DND-41 (cell line): ENCODE results near the gene AIF1.
A peak's percentile ranks its signal among the peaks of the same experiment; 100 is the strongest.

Experiments used
- ATAC-seq: fragments of 200-7000 bp; cut with Tn5 transposase; 3 replicates; pipeline ENCODE4 v1.9.1; 2021; ENCODE audit warnings: low read depth; ENCODE audit not compliant: insufficient read depth
- DNase-seq: peaks from one replicate; pipeline ENCODE4 v3.0.0-alpha.2; 2020
- H2AFZ ChIP-seq: 2 replicates; pipeline ENCODE4 v1.6.0; 2012; ENCODE audit warnings: low read depth, low read length
- H3K27ac ChIP-seq: 2 replicates; pipeline ENCODE4 v1.5.1; 2012; ENCODE audit warnings: low read length, inconsistent platforms
- H3K27me3 ChIP-seq: fragments of 200-600 bp; sonication (generic); 2 replicates; pipeline ENCODE4 v1.6.0; 2012; ENCODE audit warnings: low read length, mild to moderate bottlenecking, inconsistent platforms; ENCODE audit not compliant: insufficient read depth, poor library complexity
- H3K36me3 ChIP-seq: 2 replicates; pipeline ENCODE4 v1.5.1; 2012; ENCODE audit warnings: low read length, inconsistent platforms; ENCODE audit not compliant: insufficient read depth
- H3K4me1 ChIP-seq: 2 replicates; pipeline ENCODE4 v1.5.1; 2012; ENCODE audit warnings: mild to moderate bottlenecking, low read length; ENCODE audit not compliant: insufficient read depth
- H3K4me2 ChIP-seq: 2 replicates; pipeline ENCODE4 v1.6.0; 2012; ENCODE audit warnings: mild to moderate bottlenecking, moderate library complexity, low read length, inconsistent platforms; ENCODE audit not compliant: insufficient read depth
- H3K4me3 ChIP-seq, 2 experiments: fragments of 200-600 bp in 1 of 2; shearing (Covaris generic) in 1 of 2; 2 replicates each; pipeline ENCODE4 v1.5.1; 2012 to 2016; ENCODE audit warnings: inconsistent platforms in 2 of 2, low read length in 2 of 2, mild to moderate bottlenecking in 2 of 2, low read depth in 1 of 2, moderate library complexity in 1 of 2
- H3K79me2 ChIP-seq: 2 replicates; pipeline ENCODE4 v1.6.0; 2012; ENCODE audit warnings: low read length, inconsistent platforms; ENCODE audit not compliant: insufficient read depth
- H3K9ac ChIP-seq: 2 replicates; pipeline ENCODE4 v1.6.0; 2012; ENCODE audit warnings: low read depth, mild to moderate bottlenecking, inconsistent platforms, low read length, moderate library complexity
- H3K9me3 ChIP-seq: 2 replicates; pipeline ENCODE4 v1.5.1; 2012; ENCODE audit warnings: low read length, moderate library complexity, mild to moderate bottlenecking, inconsistent platforms; ENCODE audit not compliant: insufficient read depth, severe bottlenecking
- H4K20me1 ChIP-seq: 2 replicates; pipeline ENCODE4 v1.6.0; 2012; ENCODE audit warnings: low read length; ENCODE audit not compliant: insufficient read depth
- EZH2 ChIP-seq: IDR thresholded peaks from 3 replicates; pipeline ENCODE4 v1.6.1; 2012; ENCODE audit warnings: borderline replicate concordance, low read depth, mild to moderate bottlenecking, moderate library complexity, low read length, inconsistent platforms; ENCODE audit not compliant: severe bottlenecking
- TF ChIP-seq, protein P1 (sequence below): IDR thresholded peaks from 2 replicates; pipeline ENCODE4 v1.5.1; 2012; ENCODE audit warnings: borderline replicate concordance, low read length, moderate library complexity, mild to moderate bottlenecking; ENCODE audit not compliant: poor library complexity, severe bottlenecking; ENCODE audit errors: extremely low read depth

AIF1 gene

DNA sequence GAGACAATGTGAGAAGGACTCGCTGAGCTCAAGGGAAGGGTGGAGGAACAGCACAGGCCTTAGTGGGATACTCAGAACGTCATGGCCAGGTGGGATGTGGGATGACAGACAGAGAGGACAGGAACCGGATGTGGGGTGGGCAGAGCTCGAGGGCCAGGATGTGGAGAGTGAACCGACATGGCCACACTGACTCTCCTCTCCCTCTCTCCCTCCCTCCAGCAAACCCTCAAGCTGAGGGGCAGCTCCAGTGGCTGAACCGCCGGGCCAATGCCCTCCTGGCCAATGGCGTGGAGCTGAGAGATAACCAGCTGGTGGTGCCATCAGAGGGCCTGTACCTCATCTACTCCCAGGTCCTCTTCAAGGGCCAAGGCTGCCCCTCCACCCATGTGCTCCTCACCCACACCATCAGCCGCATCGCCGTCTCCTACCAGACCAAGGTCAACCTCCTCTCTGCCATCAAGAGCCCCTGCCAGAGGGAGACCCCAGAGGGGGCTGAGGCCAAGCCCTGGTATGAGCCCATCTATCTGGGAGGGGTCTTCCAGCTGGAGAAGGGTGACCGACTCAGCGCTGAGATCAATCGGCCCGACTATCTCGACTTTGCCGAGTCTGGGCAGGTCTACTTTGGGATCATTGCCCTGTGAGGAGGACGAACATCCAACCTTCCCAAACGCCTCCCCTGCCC, 38.0 kb upstream of the AIF1 start:
- no peaks in the 10 kb centered on the region for H3K9me3 ChIP-seq
- TF ChIP-seq, protein P1, sequence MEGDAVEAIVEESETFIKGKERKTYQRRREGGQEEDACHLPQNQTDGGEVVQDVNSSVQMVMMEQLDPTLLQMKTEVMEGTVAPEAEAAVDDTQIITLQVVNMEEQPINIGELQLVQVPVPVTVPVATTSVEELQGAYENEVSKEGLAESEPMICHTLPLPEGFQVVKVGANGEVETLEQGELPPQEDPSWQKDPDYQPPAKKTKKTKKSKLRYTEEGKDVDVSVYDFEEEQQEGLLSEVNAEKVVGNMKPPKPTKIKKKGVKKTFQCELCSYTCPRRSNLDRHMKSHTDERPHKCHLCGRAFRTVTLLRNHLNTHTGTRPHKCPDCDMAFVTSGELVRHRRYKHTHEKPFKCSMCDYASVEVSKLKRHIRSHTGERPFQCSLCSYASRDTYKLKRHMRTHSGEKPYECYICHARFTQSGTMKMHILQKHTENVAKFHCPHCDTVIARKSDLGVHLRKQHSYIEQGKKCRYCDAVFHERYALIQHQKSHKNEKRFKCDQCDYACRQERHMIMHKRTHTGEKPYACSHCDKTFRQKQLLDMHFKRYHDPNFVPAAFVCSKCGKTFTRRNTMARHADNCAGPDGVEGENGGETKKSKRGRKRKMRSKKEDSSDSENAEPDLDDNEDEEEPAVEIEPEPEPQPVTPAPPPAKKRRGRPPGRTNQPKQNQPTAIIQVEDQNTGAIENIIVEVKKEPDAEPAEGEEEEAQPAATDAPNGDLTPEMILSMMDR: no peak
- no peak for TF ChIP-seq EZH2
- H3K4me2 ChIP-seq: no peak overlapping the region
- peak; percentile 74 for DNase-seq
- peaks cover 46% of the 10 kb centered on the region for H3K4me1 ChIP-seq
- H3K27ac ChIP-seq: no peak overlapping the region
- H3K4me3 ChIP-seq: no peak overlapping the region
- H3K27me3 ChIP-seq: peaks cover 10% of the 10 kb centered on the region
- peaks cover 4% of the 10 kb centered on the region; the same call in 1 of the 2 replicates for H3K79me2 ChIP-seq
- no peak overlapping the region; the same call in 1 of the 2 replicates for H3K9ac ChIP-seq
- no peaks in the 10 kb centered on the region; the same call in 1 of the 2 replicates for H3K36me3 ChIP-seq
- no peak overlapping the region for H2AFZ ChIP-seq
- H4K20me1 ChIP-seq: no peaks in the 10 kb centered on the region
- peak; percentile 32 for ATAC-seq

DNA sequence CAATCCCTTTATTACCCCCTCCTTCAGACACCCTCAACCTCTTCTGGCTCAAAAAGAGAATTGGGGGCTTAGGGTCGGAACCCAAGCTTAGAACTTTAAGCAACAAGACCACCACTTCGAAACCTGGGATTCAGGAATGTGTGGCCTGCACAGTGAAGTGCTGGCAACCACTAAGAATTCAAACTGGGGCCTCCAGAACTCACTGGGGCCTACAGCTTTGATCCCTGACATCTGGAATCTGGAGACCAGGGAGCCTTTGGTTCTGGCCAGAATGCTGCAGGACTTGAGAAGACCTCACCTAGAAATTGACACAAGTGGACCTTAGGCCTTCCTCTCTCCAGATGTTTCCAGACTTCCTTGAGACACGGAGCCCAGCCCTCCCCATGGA, 37.5 kb upstream of the AIF1 start:
- DNase-seq: no peak
- no peak overlapping the region for H3K9ac ChIP-seq
- no peak overlapping the region for H2AFZ ChIP-seq

DNA sequence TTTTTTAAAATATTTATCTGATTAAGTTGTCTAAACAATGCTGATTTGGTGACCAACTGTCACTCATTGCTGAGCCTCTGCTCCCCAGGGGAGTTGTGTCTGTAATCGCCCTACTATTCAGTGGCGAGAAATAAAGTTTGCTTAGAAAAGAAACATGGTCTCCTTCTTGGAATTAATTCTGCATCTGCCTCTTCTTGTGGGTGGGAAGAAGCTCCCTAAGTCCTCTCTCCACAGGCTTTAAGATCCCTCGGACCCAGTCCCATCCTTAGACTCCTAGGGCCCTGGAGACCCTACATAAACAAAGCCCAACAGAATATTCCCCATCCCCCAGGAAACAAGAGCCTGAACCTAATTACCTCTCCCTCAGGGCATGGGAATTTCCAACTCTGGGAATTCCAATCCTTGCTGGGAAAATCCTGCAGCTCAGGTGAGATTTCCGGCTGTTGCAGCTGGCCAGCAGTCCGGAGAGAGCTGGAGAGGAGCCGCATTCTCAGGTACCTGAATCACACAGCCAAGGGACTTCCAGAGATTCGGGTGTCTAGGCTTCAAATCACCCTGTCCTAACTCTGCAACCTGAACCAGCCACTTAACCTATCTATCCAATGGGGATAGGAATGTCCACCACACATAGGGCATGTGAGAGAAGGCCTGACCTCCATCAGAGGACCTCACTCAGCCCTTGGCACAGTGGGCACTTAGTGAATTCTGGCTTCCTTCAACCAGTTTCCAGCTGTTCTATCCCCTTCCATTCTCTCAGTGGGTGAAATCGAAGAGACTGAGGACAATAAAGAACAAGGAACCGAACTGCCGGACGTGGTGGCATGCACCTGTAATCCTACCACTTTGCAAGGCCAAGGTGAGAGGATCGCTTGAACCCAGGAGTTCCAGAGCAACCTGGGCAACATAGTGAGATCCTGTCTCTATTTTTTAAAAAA, 36.6 kb upstream of the AIF1 start:
- Histone ChIP-seq H3K4me1 (peaks cover 57% of the 10 kb centered on the region), H3K9ac (no peak overlapping the region), H3K4me3 (no peak overlapping the region), H3K36me3 (no peaks in the 10 kb centered on the region; the same call in 1 of the 2 replicates), H3K79me2 (peaks cover 4% of the 10 kb centered on the region; the same call in 1 of the 2 replicates), H3K9me3 (no peaks in the 10 kb centered on the region), H3K4me2 (no peak overlapping the region), H4K20me1 (no peaks in the 10 kb centered on the region), H3K27me3 (peaks cover 10% of the 10 kb centered on the region), H3K27ac (no peak overlapping the region), H2AFZ (no peak overlapping the region)
- no peak for ATAC-seq
- no peak for DNase-seq
- no peak for TF ChIP-seq EZH2
- TF ChIP-seq, protein P1: no peak

More for the DNA sequence above, 37.5 kb upstream of the AIF1 start:
- Histone ChIP-seq H3K27ac (no peak overlapping the region), H3K4me2 (no peak overlapping the region), H4K20me1 (no peaks in the 10 kb centered on the region), H3K4me3 (no peak overlapping the region), H3K27me3 (peaks cover 10% of the 10 kb centered on the region), H3K36me3 (no peaks in the 10 kb centered on the region; the same call in 1 of the 2 replicates), H3K4me1 (peaks cover 52% of the 10 kb centered on the region), H3K79me2 (peaks cover 4% of the 10 kb centered on the region; the same call in 1 of the 2 replicates), H3K9me3 (no peaks in the 10 kb centered on the region)
- ATAC-seq: no peak
- TF ChIP-seq, protein P1: no peak
- TF ChIP-seq EZH2: no peak
